GM18873 (cell line): ENCODE data around the gene TEAD2.
"Not testable (repeated sequence)": the region's sequence is repeated elsewhere in the genome, so short reads cannot be mapped to it uniquely, and the experiment has no call there.

ENCODE experiments used
- ATAC-seq: cut with Tn5 transposase; IDR thresholded peaks from one replicate; pipeline ENCODE4 v1.9.1; 2021; ENCODE audit warnings: mild to moderate bottlenecking, moderate library complexity, moderate number of reproducible peaks; ENCODE audit not compliant: unreplicated experiment, low FRiP score

The TEAD2 gene

DNA sequence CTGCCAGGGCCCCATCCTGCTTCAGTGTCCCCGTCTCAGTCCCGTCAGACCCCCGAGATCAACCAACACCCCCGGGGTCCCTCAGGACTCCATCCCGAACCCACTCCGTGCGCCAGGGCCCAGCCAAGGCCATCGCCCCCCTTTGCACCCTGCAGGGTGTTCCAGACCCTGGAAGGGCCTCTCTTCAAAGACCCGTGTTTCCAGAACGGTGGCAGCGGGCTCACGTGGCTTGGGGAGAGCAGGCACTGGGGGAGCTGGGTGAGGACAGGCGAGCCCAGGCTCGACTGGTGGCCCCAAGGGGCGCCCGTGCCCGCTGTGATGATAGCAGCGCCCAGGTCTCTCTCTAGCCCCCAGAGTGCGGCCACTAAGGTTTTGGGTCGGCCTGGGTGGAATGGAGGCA lies 27.2 kb upstream of the TEAD2 start:
- ATAC-seq: no peak

GRCh38 chr19:49387936-49388372 lies 25.7 kb upstream of the TEAD2 start, which contains the start of gene KASH5:
Gene KASH5, plus strand, starts transcription at chr19:49388249. Its CDS starts 2,635 bp downstream, at chr19:49390884.
- ATAC-seq: no peak

DNA sequence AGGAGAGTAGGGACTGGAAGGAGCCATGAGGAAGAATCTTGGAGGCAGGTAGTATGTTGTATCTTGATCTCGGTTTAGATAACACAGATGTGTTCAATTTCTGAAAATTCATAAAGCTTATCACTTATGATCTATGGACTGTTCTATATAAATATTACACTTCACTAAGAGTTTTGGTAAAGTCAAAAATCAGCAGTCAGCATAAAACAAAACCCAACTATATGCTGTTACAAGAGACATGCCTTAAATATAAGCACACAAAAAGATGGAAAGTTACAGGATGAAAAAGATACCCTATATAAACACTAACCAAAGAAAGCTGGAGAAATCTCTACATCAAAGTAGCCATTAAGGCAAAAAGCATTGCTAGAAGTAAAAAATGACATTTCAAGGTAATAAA lies 21.4 kb upstream of the TEAD2 start:
- ATAC-seq: no peak

GRCh38 chr19:49382639-49383038 lies 20.4 kb upstream of the TEAD2 start:
- no peak for ATAC-seq

GRCh38 chr19:49380391-49380790 lies 18.2 kb upstream of the TEAD2 start:
- no peak for ATAC-seq

- no peak for ATAC-seq
Measured at GRCh38 chr19:49378512-49378911, 16.3 kb upstream of the TEAD2 start.

DNA sequence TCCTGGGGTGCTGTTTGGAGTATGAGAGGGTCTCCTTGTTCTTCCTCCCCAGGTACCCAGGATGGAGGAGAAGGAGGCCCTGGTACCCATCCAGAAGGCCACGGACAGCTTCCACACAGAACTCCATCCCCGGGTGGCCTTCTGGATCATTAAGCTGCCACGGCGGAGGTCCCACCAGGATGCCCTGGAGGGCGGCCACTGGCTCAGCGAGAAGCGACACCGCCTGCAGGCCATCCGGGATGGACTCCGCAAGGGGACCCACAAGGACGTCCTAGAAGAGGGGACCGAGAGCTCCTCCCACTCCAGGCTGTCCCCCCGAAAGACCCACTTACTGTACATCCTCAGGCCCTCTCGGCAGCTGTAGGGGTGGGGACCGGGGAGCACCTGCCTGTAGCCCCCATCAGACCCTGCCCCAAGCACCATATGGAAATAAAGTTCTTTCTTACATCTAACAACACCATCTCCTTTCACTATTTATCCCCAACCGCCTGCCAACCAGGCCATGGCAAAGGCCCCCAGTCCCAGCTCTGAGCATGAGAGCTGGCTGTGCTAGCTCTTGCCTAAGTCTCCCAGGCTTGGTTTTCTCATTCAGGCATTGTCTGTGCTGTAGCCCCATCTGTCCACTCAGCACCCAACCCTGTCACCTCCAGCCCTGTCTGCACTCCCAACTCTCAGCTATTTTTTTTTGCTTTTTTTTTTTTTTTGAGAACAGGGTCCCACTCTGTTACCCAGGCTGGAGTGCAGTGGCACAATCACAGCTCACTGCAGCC lies 12.6 kb upstream of the TEAD2 start:
- ATAC-seq: no peak

- ATAC-seq: not testable (repeated sequence)
Measured at GRCh38 chr19:49373174-49373573, 11.0 kb upstream of the TEAD2 start.

DNA sequence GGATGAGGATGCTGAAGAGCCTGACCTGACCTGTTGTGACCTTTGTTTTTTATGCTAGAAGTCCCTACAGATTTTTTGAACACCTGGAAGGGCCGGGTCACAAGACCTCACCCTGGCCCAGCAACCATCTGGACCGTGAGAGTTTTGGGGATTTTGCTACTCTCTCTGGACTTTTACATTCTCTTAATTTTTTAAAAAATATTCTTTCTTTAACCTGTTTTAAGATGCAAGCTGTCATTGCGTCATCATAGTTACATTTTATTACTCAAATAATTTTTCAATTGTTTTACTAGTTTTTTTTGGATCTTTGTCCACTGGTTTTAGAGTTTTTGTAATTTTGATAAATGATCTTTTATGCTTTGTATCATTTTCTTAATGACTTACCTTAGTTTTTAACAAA lies 9.0 kb upstream of the TEAD2 start:
- no peak for ATAC-seq

- ATAC-seq: no peak
Measured at GRCh38 chr19:49368711-49369358, 6.6 kb upstream of the TEAD2 start.

DNA sequence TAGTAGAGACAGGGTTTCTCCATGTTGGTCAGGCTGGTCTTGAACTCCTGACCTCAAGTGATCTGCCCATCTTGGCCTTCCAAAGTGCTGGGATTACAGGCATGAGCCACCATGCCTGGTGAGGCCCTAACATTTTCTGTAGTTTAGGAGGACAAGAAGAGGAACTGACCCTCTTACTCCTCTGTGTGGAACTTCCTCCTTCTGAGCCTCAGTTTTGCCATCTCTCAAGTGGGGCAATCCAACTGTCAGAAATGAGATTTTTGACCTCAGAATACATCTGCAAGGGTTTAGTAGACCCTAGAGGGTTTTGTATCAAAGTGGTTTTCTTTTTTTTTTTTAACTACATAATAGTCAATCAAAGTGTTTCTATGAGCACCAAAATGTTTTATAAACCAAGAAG lies 3.9 kb upstream of the TEAD2 start:
- no peak for ATAC-seq

DNA sequence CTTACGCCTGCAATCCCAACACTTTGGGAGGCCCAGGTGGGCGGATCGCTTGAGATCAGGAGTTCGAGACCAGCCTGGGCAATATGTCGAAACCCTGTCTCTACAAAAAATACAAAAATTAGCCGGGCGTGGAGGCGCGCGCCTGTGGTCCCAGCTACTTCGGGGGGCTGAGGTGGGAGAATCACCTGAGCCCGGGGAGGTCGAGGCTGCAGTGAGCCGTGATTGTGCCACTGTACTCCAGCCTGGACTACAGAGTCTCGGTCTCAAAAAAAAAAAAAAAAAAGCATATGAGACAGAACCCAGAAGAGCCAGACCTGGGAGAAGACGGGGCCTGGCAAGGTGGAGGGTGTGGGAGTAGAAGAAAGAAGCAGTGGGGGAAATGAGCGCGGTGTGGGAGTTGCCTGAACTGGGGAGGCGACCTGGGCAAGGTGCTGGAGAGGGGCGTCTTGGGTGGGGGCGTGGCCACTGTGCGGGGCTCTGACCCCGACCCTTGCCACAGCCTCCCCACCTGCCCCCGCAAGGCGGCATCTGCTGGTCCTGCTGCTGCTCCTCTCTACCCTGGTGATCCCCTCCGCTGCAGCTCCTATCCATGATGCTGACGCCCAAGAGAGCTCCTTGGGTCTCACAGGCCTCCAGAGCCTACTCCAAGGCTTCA lies 2.0 kb upstream of the TEAD2 start:
- no peak for ATAC-seq

DNA sequence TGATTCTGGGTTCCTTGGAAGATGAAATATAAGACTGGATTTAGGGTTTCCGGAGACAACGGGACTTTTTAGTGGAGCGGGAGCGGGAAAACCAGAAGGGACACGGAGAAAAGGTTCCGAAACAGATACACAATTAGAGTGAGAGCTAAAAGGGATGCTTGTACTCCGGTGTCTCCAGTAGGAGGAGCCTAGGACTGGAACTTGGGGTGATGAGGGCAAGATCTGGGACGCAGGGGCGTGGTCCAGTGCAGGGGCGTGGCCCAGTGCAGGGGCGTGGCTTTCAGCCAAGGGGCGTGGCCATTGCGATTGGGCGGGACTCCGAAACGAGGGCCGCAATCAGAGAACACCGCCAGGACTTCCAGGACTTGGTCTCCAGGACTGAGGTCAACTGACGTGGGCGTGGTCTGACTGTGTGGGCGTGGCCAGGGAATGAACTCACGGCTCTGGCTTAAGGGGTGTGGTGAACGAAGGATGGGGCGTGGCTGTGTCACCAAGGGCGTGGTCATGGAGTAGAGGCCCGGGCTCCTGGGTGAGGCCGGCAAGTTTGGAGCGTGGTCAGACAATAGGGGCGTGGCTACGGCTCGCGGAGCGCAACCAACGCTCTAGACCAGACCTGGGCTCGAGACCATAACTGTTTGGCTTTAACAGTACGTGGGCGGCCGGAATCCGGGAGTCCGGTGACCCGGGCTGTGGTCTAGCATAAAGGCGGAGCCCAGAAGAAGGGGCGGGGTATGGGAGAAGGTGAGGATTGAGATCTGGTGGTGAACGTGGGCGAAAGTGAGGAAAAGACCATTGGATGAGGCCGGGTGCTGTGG lies 1.3 kb upstream of the TEAD2 start, which contains the start of gene DKKL1:
Gene DKKL1 (plus strand): TSS at position 610 of the 815 bp plus-strand sequence. CDS start 122 bp downstream, at position 732.
- no peak for ATAC-seq

- ATAC-seq: no peak
Measured at GRCh38 chr19:49362929-49363267, 682 bp upstream of the TEAD2 start.

DNA sequence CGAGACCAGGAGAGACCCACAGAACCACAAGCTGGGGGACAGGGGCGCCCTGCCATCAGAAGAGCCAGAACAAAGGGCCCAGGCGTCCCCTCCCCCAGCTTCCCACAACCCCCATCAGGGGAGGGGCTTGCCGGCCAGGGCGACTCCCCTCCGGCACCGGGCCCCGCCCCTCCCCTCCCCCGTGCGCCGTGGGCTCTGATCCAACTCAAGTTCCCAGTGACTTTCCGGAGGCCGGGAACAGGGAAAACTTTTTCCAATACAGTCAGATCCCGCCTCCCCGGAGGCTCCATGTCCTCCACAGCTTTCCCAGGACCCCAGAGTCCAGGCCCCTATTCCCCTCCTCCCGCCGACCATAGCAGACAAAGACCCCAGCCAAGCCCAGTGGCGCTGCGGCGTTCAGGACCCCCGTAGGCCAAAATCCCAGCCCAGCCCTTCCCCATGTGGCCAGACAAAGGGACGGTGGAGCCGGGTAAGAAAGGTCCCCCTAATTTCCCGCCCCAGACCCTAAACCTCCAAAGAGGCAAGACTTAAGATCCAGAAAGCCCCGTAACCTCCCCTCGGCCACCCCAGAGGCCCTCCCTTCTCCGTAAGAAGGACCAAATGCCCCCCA lies 673 bp downstream of the TEAD2 start:
- no peak for ATAC-seq

- no peak for ATAC-seq
Measured at GRCh38 chr19:49359851-49360820, 2.1 kb downstream of the TEAD2 start.

- no peak for ATAC-seq
Measured at GRCh38 chr19:49357186-49357585, 5.0 kb downstream of the TEAD2 start.

DNA sequence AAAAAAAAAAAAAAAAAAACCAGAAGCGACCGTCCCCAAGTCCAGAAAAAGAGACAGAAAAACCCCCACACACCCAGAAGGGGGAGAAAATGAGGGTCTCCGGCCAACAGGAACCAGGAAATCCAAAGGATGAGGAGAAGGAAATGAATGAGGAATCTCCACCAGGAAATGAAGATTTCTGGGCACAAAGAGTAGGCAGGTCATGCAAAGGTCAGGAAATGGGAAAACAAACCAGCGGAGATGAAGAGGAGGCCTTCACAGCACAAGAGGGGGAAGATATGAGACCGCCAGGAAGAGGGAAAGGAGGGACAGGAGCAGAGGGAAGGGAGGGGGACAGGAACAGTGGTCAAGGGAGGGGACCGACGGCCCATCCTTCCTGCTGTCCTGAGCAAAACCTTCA lies 5.8 kb downstream of the TEAD2 start:
- ATAC-seq: no peak

- ATAC-seq: no peak
Measured at GRCh38 chr19:49355909-49356353, 6.3 kb downstream of the TEAD2 start.
